ENCODE results near the gene FUT3. TPM values are rescaled to one million over a fixed set of nuclear protein-coding genes. Genes with fewer than 3 reads are reported as not detected.

The FUT3 gene
- total RNA-seq, 2 experiments from 2014 or later: 0.61 to 0.85 TPM

DNA sequence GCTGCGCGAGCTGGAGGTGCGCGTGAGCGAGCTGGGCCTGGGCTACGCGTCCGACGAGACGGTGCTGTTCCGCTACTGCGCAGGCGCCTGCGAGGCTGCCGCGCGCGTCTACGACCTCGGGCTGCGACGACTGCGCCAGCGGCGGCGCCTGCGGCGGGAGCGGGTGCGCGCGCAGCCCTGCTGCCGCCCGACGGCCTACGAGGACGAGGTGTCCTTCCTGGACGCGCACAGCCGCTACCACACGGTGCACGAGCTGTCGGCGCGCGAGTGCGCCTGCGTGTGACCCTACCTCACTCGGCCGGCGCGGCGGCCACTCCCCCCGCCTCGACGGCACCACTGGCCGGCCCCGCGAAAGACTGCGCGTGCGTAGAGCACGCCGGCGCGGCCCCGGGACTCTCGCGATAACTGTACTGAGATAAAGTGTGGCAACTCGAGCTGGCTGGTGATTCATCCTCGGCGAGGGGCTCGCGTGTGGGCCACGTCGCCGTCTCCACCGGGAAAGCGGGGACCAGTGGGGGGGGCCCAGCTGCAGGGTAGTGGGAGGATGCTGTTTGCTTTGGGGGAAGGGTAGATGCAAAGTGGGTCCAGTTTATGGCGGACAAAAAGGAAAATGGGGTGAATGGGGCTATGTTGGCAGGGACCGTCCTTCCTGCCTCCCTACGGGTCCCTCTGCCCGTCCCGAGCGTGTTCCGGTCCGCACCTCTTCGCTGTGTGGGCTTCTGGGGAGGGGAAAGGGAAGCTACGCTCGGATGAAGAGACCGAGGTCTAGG, 23.2 kb downstream of the FUT3 start:
- H3K27ac Mint-ChIP-seq: peak overlapping the region; percentile 95
- peaks cover 0 to 25% of the 10 kb centered on the region in 2 experiments for H3K9me3 ChIP-seq (ENCODE audit: control insufficient read depth in 1 of 2, insufficient read depth in 1 of 2, low read length in 2 of 2)
- peaks cover 0 to 3% of the 10 kb centered on the region in 2 experiments for H3K27me3 ChIP-seq (ENCODE audit: control insufficient read depth in 1 of 2, insufficient read depth in 2 of 2, low read length in 2 of 2)
- ATAC-seq (ENCODE audit: poor library complexity) (peak; percentile 81), DNase-seq (peak; percentile 85 to 98 (median 92))
- H3K36me3 ChIP-seq (ENCODE audit: insufficient read depth, low read length): no peaks in the 10 kb centered on the region
- CTCF ChIA-PET: interaction anchor here (1.0 to 3.5 kb wide), 3 partner anchors 24 to 194 kb away, joined by 3 to 30 read pairs (median 5); no protein-coding TSS in a partner anchor
- POLR2A ChIA-PET: interaction anchor here (0.5 to 4.4 kb wide), 17 partner anchors 17 to 1037 kb away, joined by 3 to 83 read pairs (median 6); partner anchors contain the start of genes CATSPERD, DUS3L, LONP1 and NDUFA11
- H3K4me3 ChIP-seq (ENCODE audit: low read length): peak overlapping the region; percentile 86
- H3K27me3 Mint-ChIP-seq: no peaks in the 10 kb centered on the region
- intact Hi-C loops (cut with DNase I, micrococcal nuclease): loop anchor here (1.0 to 5.0 kb wide), 5 partner anchors 36 to 284 kb away; partner anchors contain the start of genes DUS3L (in 2 of the 2), NDUFA11 (in 1 of the 2), RFX2 (in 1 of the 2) and VMAC (in 1 of the 2)
- peaks cover 18% of the 10 kb centered on the region for H3K4me1 Mint-ChIP-seq (ENCODE audit: low read depth)
- peaks cover 31% of the 10 kb centered on the region for H3K4me1 ChIP-seq (ENCODE audit: insufficient read depth, low read length)
- peak overlapping the region; percentile 98 for H3K4me3 Mint-ChIP-seq
- TF ChIP-seq, protein P1, sequence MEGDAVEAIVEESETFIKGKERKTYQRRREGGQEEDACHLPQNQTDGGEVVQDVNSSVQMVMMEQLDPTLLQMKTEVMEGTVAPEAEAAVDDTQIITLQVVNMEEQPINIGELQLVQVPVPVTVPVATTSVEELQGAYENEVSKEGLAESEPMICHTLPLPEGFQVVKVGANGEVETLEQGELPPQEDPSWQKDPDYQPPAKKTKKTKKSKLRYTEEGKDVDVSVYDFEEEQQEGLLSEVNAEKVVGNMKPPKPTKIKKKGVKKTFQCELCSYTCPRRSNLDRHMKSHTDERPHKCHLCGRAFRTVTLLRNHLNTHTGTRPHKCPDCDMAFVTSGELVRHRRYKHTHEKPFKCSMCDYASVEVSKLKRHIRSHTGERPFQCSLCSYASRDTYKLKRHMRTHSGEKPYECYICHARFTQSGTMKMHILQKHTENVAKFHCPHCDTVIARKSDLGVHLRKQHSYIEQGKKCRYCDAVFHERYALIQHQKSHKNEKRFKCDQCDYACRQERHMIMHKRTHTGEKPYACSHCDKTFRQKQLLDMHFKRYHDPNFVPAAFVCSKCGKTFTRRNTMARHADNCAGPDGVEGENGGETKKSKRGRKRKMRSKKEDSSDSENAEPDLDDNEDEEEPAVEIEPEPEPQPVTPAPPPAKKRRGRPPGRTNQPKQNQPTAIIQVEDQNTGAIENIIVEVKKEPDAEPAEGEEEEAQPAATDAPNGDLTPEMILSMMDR (IDR thresholded peaks at IDR 0.05): no peak
- H3K27ac ChIP-seq (ENCODE audit: low read depth in 1 of 2, low read length in 2 of 2): peak overlapping the region; percentile 69 to 86
- peaks cover 9% of the 10 kb centered on the region for H3K36me3 Mint-ChIP-seq (ENCODE audit: low read depth)
- H3K9me3 Mint-ChIP-seq: no peaks in the 10 kb centered on the region

DNA sequence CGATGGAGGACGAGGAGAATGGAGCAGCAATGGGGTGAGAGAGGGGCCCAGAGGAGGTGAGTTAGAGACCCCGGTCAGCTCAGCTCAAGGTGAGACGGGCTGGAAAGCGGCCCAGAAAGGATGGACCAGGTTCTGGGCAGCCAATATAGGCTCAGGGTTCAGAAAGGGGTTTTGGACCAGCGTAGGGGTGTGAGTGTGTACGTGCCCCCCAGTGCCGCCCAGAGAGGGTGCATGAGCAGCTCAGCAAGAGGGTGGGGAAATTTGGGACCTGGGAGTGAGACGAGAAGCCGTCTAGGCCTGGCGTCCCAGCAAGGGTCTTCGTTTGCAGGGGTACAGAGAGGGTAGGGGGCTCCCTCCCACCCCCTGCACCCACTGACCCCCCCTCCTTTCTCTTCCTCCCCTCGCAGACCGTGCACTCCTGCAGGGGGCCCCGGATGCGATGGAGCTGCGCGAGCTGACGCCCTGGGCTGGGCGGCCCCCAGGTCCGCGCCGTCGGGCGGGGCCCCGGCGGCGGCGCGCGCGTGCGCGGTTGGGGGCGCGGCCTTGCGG, 23.8 kb downstream of the FUT3 start:
- ChIA-PET CTCF (interaction anchor here (1.0 to 3.5 kb wide), 2 partner anchors 23 to 195 kb away, joined by 3 to 30 read pairs; no protein-coding TSS in a partner anchor), POLR2A (interaction anchor here (0.6 to 4.4 kb wide), 12 partner anchors 23 to 282 kb away, joined by 3 to 83 read pairs (median 10); partner anchors contain the start of genes CATSPERD, DUS3L, LONP1 and NDUFA11)
- Histone ChIP-seq H3K4me3 (ENCODE audit: low read length) (peak overlapping the region; percentile 41), H3K9me3 (ENCODE audit: control insufficient read depth in 1 of 2, insufficient read depth in 1 of 2, low read length in 2 of 2) (peaks cover 0 to 25% of the 10 kb centered on the region in 2 experiments), H3K4me1 (ENCODE audit: insufficient read depth, low read length) (peaks cover 31% of the 10 kb centered on the region), H3K27me3 (ENCODE audit: control insufficient read depth in 1 of 2, insufficient read depth in 2 of 2, low read length in 2 of 2) (peaks cover 0 to 3% of the 10 kb centered on the region in 2 experiments), H3K27ac (ENCODE audit: low read depth in 1 of 2, low read length in 2 of 2) (peak overlapping the region in 1 of 2 donors; percentile 38), H3K36me3 (ENCODE audit: insufficient read depth, low read length) (no peaks in the 10 kb centered on the region)
- DNase-seq (no peak), ATAC-seq (ENCODE audit: poor library complexity) (no peak)
- no peaks in the 10 kb centered on the region for H3K9me3 Mint-ChIP-seq
- H3K4me3 Mint-ChIP-seq: peak overlapping the region; percentile 89
- H3K27me3 Mint-ChIP-seq: no peaks in the 10 kb centered on the region
- H3K4me1 Mint-ChIP-seq (ENCODE audit: low read depth): peaks cover 18% of the 10 kb centered on the region
- peak overlapping the region; percentile 76 for H3K27ac Mint-ChIP-seq
- peaks cover 9% of the 10 kb centered on the region for H3K36me3 Mint-ChIP-seq (ENCODE audit: low read depth)
- intact Hi-C loops (cut with DNase I, micrococcal nuclease): loop anchor here (1.0 to 5.0 kb wide), 4 partner anchors 35 to 285 kb away; partner anchors contain the start of genes DUS3L (in 2 of the 2), RFX2 (in 1 of the 2) and VMAC (in 1 of the 2)
- TF ChIP-seq, protein P1 (IDR thresholded peaks at IDR 0.05): no peak

Measured in CD4-positive, alpha-beta T cell (primary cell).